ENCODE measurements around the gene SIGLEC10. TPM values are rescaled to one million over a fixed set of nuclear protein-coding genes. Genes with fewer than 3 reads are reported as not detected.

SIGLEC10 gene
- total and polyA plus RNA-seq, 9 donors = 0.30 to 9.4 (median 2.3) TPM

- 49 to 78% (median 56%) methylated on average over 3 of the region's 3 CpGs for WGBS, 3 donors
- intact Hi-C loops (cut with DNase I) = loop anchor here in 1 of 4 donors (10.0 kb wide), 1 partner anchor 96 kb away; no protein-coding TSS in a partner anchor
- H3K27me3 ChIP-seq = no peaks in the 10 kb centered on the region
- no peak overlapping the region for H3K27ac ChIP-seq
- DNase-seq = no peak
- no peak overlapping the region for H3K4me3 ChIP-seq
- peaks cover 0 to 4% of the 10 kb centered on the region in 2 donors for H3K9me3 ChIP-seq
- no peaks in the 10 kb centered on the region for H3K36me3 ChIP-seq
- H3K4me1 ChIP-seq (ENCODE audit: insufficient read depth) = no peaks in the 10 kb centered on the region
- TF ChIP-seq EP300 (IDR thresholded peaks at IDR 0.05) (no peak), POLR2A (IDR thresholded peaks at IDR 0.05) (no peak)
- TF ChIP-seq, protein P1, sequence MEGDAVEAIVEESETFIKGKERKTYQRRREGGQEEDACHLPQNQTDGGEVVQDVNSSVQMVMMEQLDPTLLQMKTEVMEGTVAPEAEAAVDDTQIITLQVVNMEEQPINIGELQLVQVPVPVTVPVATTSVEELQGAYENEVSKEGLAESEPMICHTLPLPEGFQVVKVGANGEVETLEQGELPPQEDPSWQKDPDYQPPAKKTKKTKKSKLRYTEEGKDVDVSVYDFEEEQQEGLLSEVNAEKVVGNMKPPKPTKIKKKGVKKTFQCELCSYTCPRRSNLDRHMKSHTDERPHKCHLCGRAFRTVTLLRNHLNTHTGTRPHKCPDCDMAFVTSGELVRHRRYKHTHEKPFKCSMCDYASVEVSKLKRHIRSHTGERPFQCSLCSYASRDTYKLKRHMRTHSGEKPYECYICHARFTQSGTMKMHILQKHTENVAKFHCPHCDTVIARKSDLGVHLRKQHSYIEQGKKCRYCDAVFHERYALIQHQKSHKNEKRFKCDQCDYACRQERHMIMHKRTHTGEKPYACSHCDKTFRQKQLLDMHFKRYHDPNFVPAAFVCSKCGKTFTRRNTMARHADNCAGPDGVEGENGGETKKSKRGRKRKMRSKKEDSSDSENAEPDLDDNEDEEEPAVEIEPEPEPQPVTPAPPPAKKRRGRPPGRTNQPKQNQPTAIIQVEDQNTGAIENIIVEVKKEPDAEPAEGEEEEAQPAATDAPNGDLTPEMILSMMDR (IDR thresholded peaks at IDR 0.05) = no peak
Observed at GRCh38 chr19:51431124-51431523, 13.7 kb upstream of the SIGLEC10 start.

GRCh38 chr19:51430221-51430620 is 12.8 kb upstream of the SIGLEC10 start:
- TF ChIP-seq, protein P1 (IDR thresholded peaks at IDR 0.05) = no peak
- TF ChIP-seq EP300 (IDR thresholded peaks at IDR 0.05) (no peak), POLR2A (IDR thresholded peaks at IDR 0.05) (no peak)
- DNase-seq = no peak
- peaks cover 0 to 4% of the 10 kb centered on the region in 2 donors for H3K9me3 ChIP-seq
- H3K27me3 ChIP-seq = no peaks in the 10 kb centered on the region
- H3K4me3 ChIP-seq = no peak overlapping the region
- intact Hi-C loops (cut with DNase I) = loop anchor here in 1 of 4 donors (10.0 kb wide), 1 partner anchor 95 kb away; no protein-coding TSS in a partner anchor
- no peaks in the 10 kb centered on the region for H3K36me3 ChIP-seq
- WGBS, 3 donors = 49 to 52% (median 51%) methylated on average over 3 of the region's 3 CpGs
- H3K27ac ChIP-seq = no peak overlapping the region
- H3K4me1 ChIP-seq (ENCODE audit: insufficient read depth) = no peaks in the 10 kb centered on the region

DNA sequence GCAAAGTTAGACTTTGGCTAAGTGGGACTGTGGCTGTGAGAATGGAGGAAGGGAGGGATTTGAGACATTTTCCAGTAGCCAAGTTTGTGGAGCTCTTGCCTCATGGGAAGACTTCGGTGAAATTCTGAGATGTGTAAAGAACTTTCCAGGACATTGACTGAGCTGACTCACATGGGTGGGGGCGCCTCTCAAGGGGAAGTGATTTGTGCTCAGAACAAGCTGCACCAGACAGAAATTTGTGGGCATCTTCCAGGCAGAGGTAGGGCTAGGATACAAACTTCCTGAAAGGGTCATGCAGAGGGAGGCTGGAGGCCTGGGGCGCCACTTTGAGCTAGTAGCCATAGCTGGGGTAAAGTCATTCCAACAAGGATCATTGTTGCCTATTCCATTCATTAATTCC is 9.8 kb upstream of the SIGLEC10 start:
- no peaks in the 10 kb centered on the region for H3K4me1 ChIP-seq (ENCODE audit: insufficient read depth)
- TF ChIP-seq POLR2A (IDR thresholded peaks at IDR 0.05) (no peak), EP300 (IDR thresholded peaks at IDR 0.05) (no peak)
- TF ChIP-seq, protein P1 (IDR thresholded peaks at IDR 0.05) = no peak
- WGBS, 3 donors = 65 to 75% (median 71%) methylated on average over 3 of the region's 3 CpGs
- H3K27me3 ChIP-seq = no peaks in the 10 kb centered on the region
- H3K36me3 ChIP-seq = no peaks in the 10 kb centered on the region
- no peak overlapping the region for H3K4me3 ChIP-seq
- intact Hi-C loops (cut with DNase I) = no loop called here
- H3K9me3 ChIP-seq = peaks cover 0 to 4% of the 10 kb centered on the region in 2 donors
- H3K27ac ChIP-seq = no peak overlapping the region
- no peak for DNase-seq

DNA sequence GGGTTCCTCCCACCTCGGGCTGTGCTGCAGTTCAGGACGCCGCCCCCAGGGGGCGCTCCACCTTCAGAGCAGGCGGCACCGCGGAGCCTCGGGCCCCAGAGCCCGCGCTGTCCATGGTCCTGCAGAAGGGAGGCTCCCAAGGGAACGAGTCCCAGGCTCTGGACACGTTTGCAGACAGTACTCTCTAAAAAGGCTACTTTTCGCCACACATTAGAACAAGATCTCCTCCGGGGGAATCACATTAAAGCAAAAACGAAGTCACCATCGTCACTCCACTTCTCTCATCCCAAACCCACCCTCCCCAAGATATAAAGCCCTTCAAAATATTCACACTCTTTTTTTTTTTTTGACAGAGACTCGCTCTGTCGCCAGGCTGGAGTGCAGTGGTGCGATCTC is 4.6 kb upstream of the SIGLEC10 start:
- no peak overlapping the region for H3K4me3 ChIP-seq
- no peaks in the 10 kb centered on the region for H3K27me3 ChIP-seq
- intact Hi-C loops (cut with DNase I) = no loop called here
- H3K36me3 ChIP-seq = no peaks in the 10 kb centered on the region
- no peak overlapping the region for H3K27ac ChIP-seq
- no peaks in the 10 kb centered on the region for H3K9me3 ChIP-seq
- no peak for TF ChIP-seq POLR2A (IDR thresholded peaks at IDR 0.05)
- TF ChIP-seq EP300 (IDR thresholded peaks at IDR 0.05) = no peak
- TF ChIP-seq, protein P1 (IDR thresholded peaks at IDR 0.05) = no peak
- WGBS, 3 donors = 6 to 10% (median 9%) methylated on average over 17 to 19 of the region's 19 CpGs
- peak; percentile 21 to 70 (median 49) for DNase-seq
- no peaks in the 10 kb centered on the region for H3K4me1 ChIP-seq (ENCODE audit: insufficient read depth)
